GM04503 (cell line): ENCODE results near the gene DTNB.
"Not testable (repeated sequence)": the region's sequence is repeated elsewhere in the genome, so short reads cannot be mapped to it uniquely, and the experiment has no call there.

ENCODE experiments used
- DNase-seq: peaks from one replicate; pipeline ENCODE4 v3.0.0-alpha.2; 2012; ENCODE audit warnings: low read depth

Gene DTNB

DNA sequence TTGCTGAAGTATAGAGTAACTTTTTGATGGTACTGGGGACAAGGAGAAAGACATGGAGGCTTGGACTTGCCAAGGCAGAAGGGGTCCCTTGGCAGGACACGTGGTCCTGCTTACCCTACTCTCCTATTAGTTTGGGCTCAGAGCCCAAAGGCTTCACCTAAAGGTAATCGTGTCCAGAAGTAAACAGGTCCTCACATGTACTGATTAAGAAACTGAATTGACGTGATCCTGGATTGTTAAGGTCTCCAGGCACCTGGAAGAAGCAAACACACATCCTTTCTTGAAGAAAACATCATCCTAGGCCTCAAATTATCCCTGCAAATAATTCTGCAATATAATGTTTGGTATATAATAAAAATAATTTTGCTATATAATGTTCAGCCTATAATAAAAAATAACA is 50.0 kb downstream of the DTNB start:
- no peak for DNase-seq

- no peak for DNase-seq
These were observed 52.7 kb downstream of the DTNB start for GRCh38 chr2:25620711-25621110.

DNA sequence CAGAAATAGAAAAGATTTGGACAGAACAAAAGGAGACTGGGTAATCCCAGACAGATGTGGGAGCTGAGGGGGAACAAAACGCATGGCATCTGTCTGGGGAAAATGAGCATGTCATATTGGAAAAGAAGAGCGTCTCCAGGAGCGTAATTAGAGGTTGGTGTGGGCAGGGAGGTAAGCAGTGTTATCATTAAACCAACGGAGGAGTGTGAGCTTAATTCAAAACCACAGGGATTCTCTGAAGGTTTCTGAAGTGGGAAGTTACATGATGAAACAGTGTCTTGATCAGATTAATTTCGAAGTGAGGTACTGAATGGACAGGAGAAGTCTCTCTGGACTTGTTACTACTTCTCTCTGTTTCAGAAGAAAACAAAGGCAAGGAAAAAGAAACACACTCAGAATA is 53.3 kb downstream of the DTNB start:
- no peak for DNase-seq

GRCh38 chr2:25619185-25619584 is 54.2 kb downstream of the DTNB start:
- DNase-seq: no peak

DNA sequence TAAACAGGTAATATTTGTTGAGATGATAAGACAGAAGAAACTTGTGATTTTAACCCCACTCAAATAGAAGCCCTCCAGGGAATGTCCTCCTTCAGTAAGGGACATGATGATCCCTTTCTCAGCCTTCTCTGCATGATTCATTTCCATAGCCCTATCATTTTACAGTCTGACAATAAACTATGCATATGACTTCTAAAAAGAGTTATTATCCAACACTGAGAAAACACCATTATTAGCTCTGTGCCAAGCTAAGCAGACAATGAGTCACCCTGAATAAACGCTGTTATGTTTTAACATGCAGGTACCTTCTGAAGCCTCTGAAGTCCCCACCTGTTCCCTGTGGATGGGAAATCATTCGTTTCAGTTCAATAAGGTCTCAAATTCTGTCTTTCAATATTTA is 54.7 kb downstream of the DTNB start:
- DNase-seq: peak; percentile 37

GRCh38 chr2:25617948-25618646 is 55.3 kb downstream of the DTNB start:
- DNase-seq: peak; percentile 49

GRCh38 chr2:25615920-25616319 is 57.5 kb downstream of the DTNB start:
- no peak for DNase-seq

GRCh38 chr2:25615386-25615785 is 58.0 kb downstream of the DTNB start:
- DNase-seq: no peak

- no peak for DNase-seq
These were observed 58.7 kb downstream of the DTNB start for GRCh38 chr2:25614711-25615110.

- no peak for DNase-seq
These were observed 64.7 kb downstream of the DTNB start for GRCh38 chr2:25608718-25609117.

- DNase-seq: no peak
These were observed 66.5 kb downstream of the DTNB start for GRCh38 chr2:25606892-25607291.

DNA sequence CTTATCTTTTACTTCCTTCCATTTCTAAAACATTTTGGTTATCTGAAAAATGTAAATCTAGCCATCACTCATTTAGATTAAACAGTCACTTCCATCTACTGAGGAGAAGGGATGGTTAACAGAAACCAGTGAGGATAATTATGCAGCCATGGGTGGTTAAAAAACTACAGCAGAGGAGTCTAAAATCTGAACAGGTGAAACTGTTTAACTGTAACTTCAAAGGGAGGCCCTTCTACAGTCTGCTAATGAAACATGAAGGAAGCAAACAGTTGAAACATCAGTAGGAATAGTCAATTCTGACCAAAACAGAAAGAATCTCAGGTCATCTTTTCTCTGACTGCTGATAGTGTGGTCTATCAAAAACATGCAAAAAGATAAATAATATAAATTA is 71.0 kb downstream of the DTNB start:
- DNase-seq: no peak

GRCh38 chr2:25601711-25602332 is 71.6 kb downstream of the DTNB start:
- DNase-seq: not testable (repeated sequence)

DNA sequence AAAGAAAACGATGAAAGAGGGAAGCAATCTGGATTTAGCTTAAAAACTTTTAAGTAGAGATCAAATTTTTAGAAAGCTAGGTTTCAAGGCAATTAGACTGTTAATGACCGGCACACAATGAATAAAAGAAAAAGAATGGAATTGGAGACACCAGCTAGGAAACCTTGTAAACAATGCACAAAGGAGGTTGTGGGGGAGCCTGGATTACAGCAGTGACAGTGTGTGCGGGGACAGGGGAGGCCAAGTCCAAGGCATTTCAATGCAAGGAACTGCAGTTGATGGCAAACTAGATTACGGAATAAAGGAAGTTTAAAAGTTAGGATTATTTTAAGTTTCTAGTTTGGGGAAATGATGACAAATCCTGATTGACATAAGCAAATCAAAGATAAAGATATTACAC is 74.5 kb downstream of the DTNB start:
- DNase-seq: no peak

DNA sequence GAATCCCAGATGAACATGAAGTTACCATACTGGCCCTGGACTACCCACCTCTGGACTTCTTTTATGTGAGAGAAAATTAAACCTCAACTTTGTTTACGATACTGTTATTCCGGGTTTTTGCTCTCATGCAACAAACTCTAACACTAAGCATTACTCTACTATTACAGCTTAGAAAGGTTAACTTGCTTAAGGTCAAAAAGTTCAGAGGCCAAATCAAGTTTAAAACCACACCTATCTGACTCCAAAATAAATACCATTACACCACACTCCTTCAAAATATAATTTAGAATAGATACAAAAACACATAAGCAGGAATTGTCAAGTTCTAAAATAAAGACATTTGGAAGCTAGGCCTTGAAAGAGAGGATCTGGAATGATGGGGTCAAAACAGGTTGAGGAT is 75.0 kb downstream of the DTNB start:
- no peak for DNase-seq

DNA sequence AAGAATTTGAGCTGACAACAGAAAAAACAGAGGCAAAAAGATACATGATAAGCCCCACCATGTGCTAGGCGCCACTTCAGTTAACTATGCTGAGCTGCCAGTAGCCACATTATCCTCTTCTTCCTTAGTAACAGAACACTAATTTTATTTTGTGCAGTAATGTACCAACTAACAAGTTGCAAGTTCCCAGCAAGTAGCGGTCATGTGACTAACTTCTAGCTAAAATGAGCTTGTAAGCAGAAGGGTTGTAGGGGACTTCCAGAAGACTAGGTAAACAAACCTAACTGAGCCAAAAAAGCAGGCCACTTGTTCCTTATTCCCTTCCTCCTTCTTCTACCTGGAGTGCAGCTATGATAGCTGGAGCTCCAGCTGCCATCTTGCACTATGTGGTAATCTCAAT is 75.5 kb downstream of the DTNB start:
- DNase-seq: no peak

GRCh38 chr2:25596516-25597244 is 76.7 kb downstream of the DTNB start:
- DNase-seq: no peak

- DNase-seq: no peak
These were observed 78.0 kb downstream of the DTNB start for GRCh38 chr2:25595393-25595792.

GRCh38 chr2:25594991-25595390 is 78.4 kb downstream of the DTNB start:
- DNase-seq: no peak

- DNase-seq: no peak
These were observed 80.5 kb downstream of the DTNB start for GRCh38 chr2:25592766-25593292.

GRCh38 chr2:25590921-25591505 is 82.4 kb downstream of the DTNB start:
- DNase-seq: no peak

- DNase-seq: no peak
These were observed 83.6 kb downstream of the DTNB start for GRCh38 chr2:25589676-25590205.

DNA sequence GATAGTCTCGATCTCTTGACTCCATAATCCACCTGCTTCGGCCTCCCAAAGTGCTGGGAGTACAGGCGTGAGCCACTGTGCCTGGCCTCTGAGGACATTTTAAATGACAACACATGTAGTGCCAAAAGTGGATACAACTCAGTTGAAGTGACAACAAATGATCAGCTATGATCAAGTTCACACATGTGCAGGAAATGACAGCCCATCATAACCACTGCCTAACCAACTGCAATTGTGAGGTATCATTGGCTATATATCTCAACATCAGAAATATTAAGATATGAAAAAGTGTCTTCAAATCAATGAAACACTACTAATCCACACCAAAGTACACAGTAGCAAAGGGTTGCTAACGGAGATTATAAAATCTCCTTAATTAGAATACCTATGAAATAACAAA is 84.8 kb downstream of the DTNB start:
- no peak for DNase-seq
